Gastroesophageal sphincter (tissue), 4 donors: ENCODE measurements around the gene TRIM17. TPM values are rescaled to one million over a fixed set of nuclear protein-coding genes. Genes with fewer than 3 reads are reported as not detected.
A peak's percentile ranks its signal among the peaks of the same experiment; 100 is the strongest.

Experiments
- ATAC-seq: fragments of 150-250 bp; one replicate; pipeline ENCODE4 v1.9.1; 2016; ENCODE audit warnings: mild to moderate bottlenecking, moderate library complexity
- H3K27ac ChIP-seq, 4 donors: fragments of 200-600 bp; sonication (generic) in 3 of 4; 1 replicate in 3 of 4; 2 replicates in 1 of 4; pipeline ENCODE4 v1.5.1; 2016 to 2019
- H3K27me3 ChIP-seq: fragments of 200-600 bp; sonication (generic); one replicate; pipeline ENCODE4 v1.5.1; 2019
- H3K36me3 ChIP-seq, 2 donors: fragments of 200-600 bp; sonication (generic); one replicate each; pipeline ENCODE4 v1.5.1; 2019; ENCODE audit warnings: control low read depth in 1 of 2
- H3K4me1 ChIP-seq, 3 donors: fragments of 200-600 bp; sonication (generic); 1 replicate in 2 of 3; 2 replicates in 1 of 3; pipeline ENCODE4 v1.5.1; 2016 to 2019; ENCODE audit warnings: control low read depth in 2 of 3
- H3K4me3 ChIP-seq, 2 donors: fragments of 200-600 bp; sonication (generic); one replicate each; pipeline ENCODE4 v1.5.1; 2019; ENCODE audit warnings: mild to moderate bottlenecking in 1 of 2, moderate library complexity in 1 of 2
- H3K9me3 ChIP-seq, 3 donors: fragments of 200-600 bp; sonication (generic); one replicate each; pipeline ENCODE4 v1.5.1; 2017 to 2019; ENCODE audit warnings: control low read depth in 2 of 3
- EP300 ChIP-seq: sonication (generic); formaldehyde crosslinking; IDR thresholded peaks from one replicate; pipeline ENCODE4 v1.6.1; 2017; ENCODE audit warnings: antibody characterized with exemption, mild to moderate bottlenecking
- POLR2A ChIP-seq, 2 donors: fragments of 450-650 bp; IDR thresholded peaks; one replicate each; pipeline ENCODE4 v1.6.1; 2017; ENCODE audit warnings: antibody characterized with exemption in 2 of 2, mild to moderate bottlenecking in 2 of 2, moderate library complexity in 1 of 2
- POLR2AphosphoS5 ChIP-seq: sonication (generic); formaldehyde crosslinking; IDR thresholded peaks from one replicate; pipeline ENCODE4 v1.6.1; 2017; ENCODE audit warnings: antibody characterized with exemption
- WGBS, 2 donors: methylation state at CpG; one replicate each; pipeline ENCODE4 v1.1.5; 2018; ENCODE audit warnings: low coverage in 1 of 2; 5-methylcytosine and 5-hydroxymethylcytosine counted together
- total RNA-seq, 4 donors: library from RNA; depleted of rRNA; stranded (reverse); fragments of >200 nt; gene quantifications; one replicate each; pipeline ENCODE4 v1.1.0, GENCODE V29; 2016
- TF ChIP-seq, protein P1 (sequence below), 4 experiments: fragments of 200-600 bp in 2 of 4; fragments of 450-650 bp in 2 of 4; sonication (generic) in 1 of 4; IDR thresholded peaks; one replicate each; pipeline ENCODE4 v1.5.1; 2017 to 2019; ENCODE audit warnings: antibody characterized with exemption in 4 of 4, mild to moderate bottlenecking in 2 of 4, moderate library complexity in 2 of 4

Gene TRIM17, protein sequence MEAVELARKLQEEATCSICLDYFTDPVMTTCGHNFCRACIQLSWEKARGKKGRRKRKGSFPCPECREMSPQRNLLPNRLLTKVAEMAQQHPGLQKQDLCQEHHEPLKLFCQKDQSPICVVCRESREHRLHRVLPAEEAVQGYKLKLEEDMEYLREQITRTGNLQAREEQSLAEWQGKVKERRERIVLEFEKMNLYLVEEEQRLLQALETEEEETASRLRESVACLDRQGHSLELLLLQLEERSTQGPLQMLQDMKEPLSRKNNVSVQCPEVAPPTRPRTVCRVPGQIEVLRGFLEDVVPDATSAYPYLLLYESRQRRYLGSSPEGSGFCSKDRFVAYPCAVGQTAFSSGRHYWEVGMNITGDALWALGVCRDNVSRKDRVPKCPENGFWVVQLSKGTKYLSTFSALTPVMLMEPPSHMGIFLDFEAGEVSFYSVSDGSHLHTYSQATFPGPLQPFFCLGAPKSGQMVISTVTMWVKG
- total RNA-seq, result not detected

DNA sequence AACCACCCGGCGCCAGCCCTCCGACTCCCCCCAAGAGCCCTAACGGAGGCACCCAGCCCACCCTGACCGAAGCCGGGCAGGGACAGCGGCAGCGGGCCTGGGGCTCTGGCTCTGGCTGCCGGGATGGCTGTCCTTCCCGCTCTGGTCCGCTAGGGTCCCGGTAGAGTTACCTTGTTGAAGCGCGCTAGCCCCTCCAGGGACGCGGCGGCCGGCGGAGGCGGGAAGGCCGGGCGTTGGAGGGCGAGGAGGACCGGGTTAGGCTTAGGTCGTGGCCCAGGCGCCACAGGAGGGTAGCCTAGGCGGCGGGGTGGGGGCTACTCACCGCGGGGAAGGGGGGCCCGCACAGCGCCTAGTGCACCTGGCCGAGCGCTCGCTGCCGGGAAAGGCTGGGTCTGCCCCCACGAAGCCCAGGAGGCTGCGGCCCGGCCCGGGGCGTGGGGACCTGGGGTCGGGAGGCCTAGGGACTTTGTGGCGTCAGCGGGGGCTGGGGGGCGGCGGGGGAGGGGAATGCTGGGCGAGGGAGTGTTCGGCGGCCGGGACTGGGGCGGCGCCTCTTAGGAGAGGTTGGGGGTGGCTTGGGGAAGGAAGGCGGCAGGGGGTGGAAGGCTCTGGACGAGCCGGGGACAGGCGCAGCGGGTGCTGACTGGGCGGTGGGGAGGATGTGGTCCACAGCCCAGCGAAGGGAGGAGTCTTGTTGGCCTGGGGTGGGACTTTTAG lies at the start of gene TRIM17:
TRIM17 (minus strand) TSS at position 645 of the 717 bp plus-strand sequence. CDS start 1,789 bp downstream, outside the sequence.
- peak within 1 kb of the TSS in 1 of 4 donors; percentile 32 for H3K27ac ChIP-seq
- peaks cover 0 to 4% of the 10 kb centered on the region in 2 donors for H3K36me3 ChIP-seq
- peaks cover 72% of the 10 kb centered on the region for H3K27me3 ChIP-seq
- H3K4me3 ChIP-seq, result peak within 1 kb of the TSS in 1 of 2 donors; percentile 50
- TF ChIP-seq POLR2A (IDR thresholded peaks at IDR 0.05), result no peak
- TF ChIP-seq, protein P1, sequence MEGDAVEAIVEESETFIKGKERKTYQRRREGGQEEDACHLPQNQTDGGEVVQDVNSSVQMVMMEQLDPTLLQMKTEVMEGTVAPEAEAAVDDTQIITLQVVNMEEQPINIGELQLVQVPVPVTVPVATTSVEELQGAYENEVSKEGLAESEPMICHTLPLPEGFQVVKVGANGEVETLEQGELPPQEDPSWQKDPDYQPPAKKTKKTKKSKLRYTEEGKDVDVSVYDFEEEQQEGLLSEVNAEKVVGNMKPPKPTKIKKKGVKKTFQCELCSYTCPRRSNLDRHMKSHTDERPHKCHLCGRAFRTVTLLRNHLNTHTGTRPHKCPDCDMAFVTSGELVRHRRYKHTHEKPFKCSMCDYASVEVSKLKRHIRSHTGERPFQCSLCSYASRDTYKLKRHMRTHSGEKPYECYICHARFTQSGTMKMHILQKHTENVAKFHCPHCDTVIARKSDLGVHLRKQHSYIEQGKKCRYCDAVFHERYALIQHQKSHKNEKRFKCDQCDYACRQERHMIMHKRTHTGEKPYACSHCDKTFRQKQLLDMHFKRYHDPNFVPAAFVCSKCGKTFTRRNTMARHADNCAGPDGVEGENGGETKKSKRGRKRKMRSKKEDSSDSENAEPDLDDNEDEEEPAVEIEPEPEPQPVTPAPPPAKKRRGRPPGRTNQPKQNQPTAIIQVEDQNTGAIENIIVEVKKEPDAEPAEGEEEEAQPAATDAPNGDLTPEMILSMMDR (IDR thresholded peaks at IDR 0.05), result peak in 1 of 4 experiments; percentile 34
- 0% methylated on average over 4 of the region's 59 CpGs; no CpG with 5 or more reads in 1 of the 2 donors for WGBS, 2 donors
- peaks cover 3 to 24% (median 7%) of the 10 kb centered on the region in 3 donors for H3K4me1 ChIP-seq
- H3K9me3 ChIP-seq, result peaks cover 0 to 4% (median 0%) of the 10 kb centered on the region in 3 donors
- peak; percentile 51 for ATAC-seq

GRCh38 chr1:228465571-228466146 lies 49.0 kb upstream of the TRIM17 start:
- Histone ChIP-seq H3K27ac (no peak overlapping the region), H3K4me1 (peaks cover 0 to 22% (median 12%) of the 10 kb centered on the region in 3 donors), H3K4me3 (no peak overlapping the region), H3K27me3 (peaks cover 100% of the 10 kb centered on the region), H3K36me3 (no peaks in the 10 kb centered on the region), H3K9me3 (no peaks in the 10 kb centered on the region)
- ATAC-seq, result no peak
- 0 to 65% methylated on average over 1 to 7 of the region's 8 CpGs for WGBS, 2 donors
- TF ChIP-seq, protein P1 (IDR thresholded peaks at IDR 0.05), result no peak
- TF ChIP-seq EP300 (no peak), POLR2A (IDR thresholded peaks at IDR 0.05) (no peak), POLR2AphosphoS5 (no peak)

GRCh38 chr1:228465141-228465540 lies 48.5 kb upstream of the TRIM17 start:
- Histone ChIP-seq H3K4me3 (peak overlapping the region in 1 of 2 donors; percentile 33), H3K9me3 (no peaks in the 10 kb centered on the region), H3K4me1 (peaks cover 0 to 23% (median 12%) of the 10 kb centered on the region in 3 donors), H3K27me3 (peaks cover 100% of the 10 kb centered on the region), H3K27ac (no peak overlapping the region), H3K36me3 (no peaks in the 10 kb centered on the region)
- ATAC-seq, result no peak
- TF ChIP-seq EP300 (no peak), POLR2A (IDR thresholded peaks at IDR 0.05) (no peak), POLR2AphosphoS5 (no peak)
- TF ChIP-seq, protein P1 (IDR thresholded peaks at IDR 0.05), result no peak
- WGBS, 2 donors, result 12 to 42% methylated on average over 9 to 13 of the region's 13 CpGs

DNA sequence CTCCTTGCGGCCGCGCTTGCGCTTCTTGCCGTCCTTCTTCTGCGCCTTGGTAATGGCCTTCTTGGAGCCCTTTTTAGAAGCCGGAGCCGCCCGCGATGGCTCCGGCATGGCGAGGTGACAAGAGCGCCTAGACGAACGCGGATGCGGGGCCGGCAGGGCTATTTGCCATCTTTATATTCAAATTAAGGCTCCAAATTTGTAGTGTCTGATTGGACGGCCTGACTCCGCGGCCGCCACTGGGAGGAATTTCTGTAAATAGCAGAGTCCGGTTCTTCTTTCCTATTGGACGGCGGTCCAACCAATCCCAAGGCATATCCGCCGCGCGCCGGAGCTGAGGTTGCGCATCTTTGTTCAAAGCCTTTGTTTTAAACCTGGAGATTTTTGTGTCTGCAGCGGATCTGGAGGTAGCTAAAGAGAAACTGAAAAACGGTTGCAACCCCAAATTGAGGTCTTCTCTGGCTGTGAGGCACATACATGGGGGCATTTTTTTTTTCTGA lies 47.9 kb upstream of the TRIM17 start:
- ATAC-seq, result peak; percentile 80
- Histone ChIP-seq H3K4me1 (peaks cover 0 to 29% (median 12%) of the 10 kb centered on the region in 3 donors), H3K27ac (peak overlapping the region in 1 of 4 donors; percentile 7), H3K27me3 (peaks cover 100% of the 10 kb centered on the region), H3K4me3 (peak overlapping the region in 1 of 2 donors; percentile 33), H3K9me3 (no peaks in the 10 kb centered on the region), H3K36me3 (no peaks in the 10 kb centered on the region)
- WGBS, 2 donors, result 2 to 3% methylated on average over 10 to 17 of the region's 33 CpGs
- no peak for TF ChIP-seq EP300
- no peak for TF ChIP-seq POLR2AphosphoS5
- TF ChIP-seq, protein P1 (IDR thresholded peaks at IDR 0.05), result no peak
